HepG2 (cell line): Measurements from ENCODE around the gene SPSB1. TPM values are rescaled to one million over a fixed set of nuclear protein-coding genes. Genes with fewer than 3 reads are reported as not detected.

Source experiments
- ATAC-seq: fragments of 200-7000 bp; cut with Tn5 transposase; 3 replicates; pipeline ENCODE4 v1.9.1; 2020; ENCODE audit warnings: mild to moderate bottlenecking, moderate library complexity
- BruUV-seq: library from RNA; stranded (reverse); fragments of 400-500 nt; replicated peaks from 2 replicates; lab custom pipeline; 2021; lab: Mats Ljungman, UMichigan
- CTCF ChIA-PET: fragments of 300-600 bp; formaldehyde crosslinking; extraction: SDS; loops from one replicate; lab custom pipeline; 2021; ENCODE audit warnings: low total read pairs, inconsistent platforms, low intra/inter-chr PET ratio; lab: Yijun Ruan, JAX
- POLR2A ChIA-PET: fragments of 350-600 bp; sonication (Branson Sonifier 250); formaldehyde crosslinking; loops from one replicate; lab custom pipeline; 2020; ENCODE audit warnings: antibody characterized with exemption, inconsistent platforms; lab: Yijun Ruan, JAX
- DNase-seq: peaks from one replicate; pipeline ENCODE4 v3.0.0-alpha.2; 2015; ENCODE audit warnings: low spot score
- FAIRE-seq: peaks from 3 replicates; lab custom pipeline; 2011; peaks lifted over from hg19 to GRCh38; lab: Jason Lieb, UNC
- H2AFZ ChIP-seq: one replicate; pipeline ENCODE4 v1.6.1; 2011; ENCODE audit warnings: low read length, inconsistent platforms
- H3K27ac ChIP-seq: fragments of 300-600 bp; 3 replicates; pipeline ENCODE4 v1.8.0; 2011; ENCODE audit warnings: mixed run types, mild to moderate bottlenecking, mixed read lengths, low read length, inconsistent platforms; ENCODE audit not compliant: insufficient read depth; ENCODE audit errors: extremely low read length
- H3K27me3 ChIP-seq, 2 experiments: fragments of 200-600 bp in 1 of 2; 2 replicates in 1 of 2; 3 replicates in 1 of 2; pipeline versions ENCODE4 v1.6.0 to v1.8.0; 2011; ENCODE audit warnings: low read length in 2 of 2, mild to moderate bottlenecking in 2 of 2, moderate library complexity in 2 of 2, inconsistent platforms in 1 of 2; ENCODE audit not compliant: insufficient read depth in 2 of 2, control insufficient read depth in 1 of 2
- H3K36me3 ChIP-seq, 2 experiments: fragments of 200-600 bp in 1 of 2; replicated peaks in 1 of 2; 2 replicates in 1 of 2; 3 replicates in 1 of 2; pipeline versions ENCODE4 v1.5.1 to v1.8.0; 2011; ENCODE audit warnings: low read length in 2 of 2, inconsistent platforms in 1 of 2; ENCODE audit not compliant: insufficient read depth in 2 of 2, control insufficient read depth in 1 of 2
- H3K4me1 ChIP-seq: 2 replicates; pipeline ENCODE4 v1.5.1; 2012; ENCODE audit warnings: low read length, inconsistent platforms; ENCODE audit not compliant: insufficient read depth
- H3K4me2 ChIP-seq: 2 replicates; pipeline ENCODE4 v1.6.0; 2011; ENCODE audit warnings: low read depth, low read length, inconsistent platforms
- H3K4me3 ChIP-seq, 3 experiments: fragments of 200-600 bp in 1 of 3; sonication (generic), shearing (Covaris generic) in 1 of 3; replicated peaks in 1 of 3; 2 replicates each; pipeline ENCODE4 v1.5.1; 2011 to 2016; ENCODE audit warnings: low read length in 3 of 3, inconsistent platforms in 2 of 3, low read depth in 2 of 3, mild to moderate bottlenecking in 2 of 3, control low read depth in 1 of 3, mixed read lengths in 1 of 3; ENCODE audit not compliant: insufficient read depth in 1 of 3
- H3K79me2 ChIP-seq: one replicate; pipeline ENCODE4 v1.6.1; 2011; ENCODE audit warnings: low read length, inconsistent platforms; ENCODE audit not compliant: insufficient read depth
- H3K9ac ChIP-seq: 2 replicates; pipeline ENCODE4 v1.6.0; 2011; ENCODE audit warnings: mild to moderate bottlenecking, low read depth, low read length, inconsistent platforms; ENCODE audit not compliant: insufficient read depth
- H3K9me3 ChIP-seq: 2 replicates; pipeline ENCODE4 v1.5.1; 2012; ENCODE audit warnings: mild to moderate bottlenecking, low read length
- H4K20me1 ChIP-seq: 2 replicates; pipeline ENCODE4 v1.6.0; 2011; ENCODE audit warnings: inconsistent platforms, mild to moderate bottlenecking, low read length, moderate library complexity; ENCODE audit not compliant: insufficient read depth
- KAT2B ChIP-seq: fragments of 150-350 bp; IDR thresholded peaks from 2 replicates; pipeline ENCODE4 v1.6.1; 2014; ENCODE audit warnings: low read depth, low read length, borderline replicate concordance
- TCF12 ChIP-seq, 2 experiments: fragments of 450-650 bp in 1 of 2; sonication (generic) in 1 of 2; formaldehyde crosslinking in 1 of 2; IDR thresholded peaks; 2 replicates each; pipeline versions ENCODE4 v1.6.1 to v1.8.0; 2017 to 2022; ENCODE audit warnings: antibody characterized with exemption in 1 of 2, mild to moderate bottlenecking in 1 of 2, missing genetic modification reagents in 1 of 2, moderate library complexity in 1 of 2
- ZFP36L2 ChIP-seq: sonication (generic); formaldehyde crosslinking; IDR thresholded peaks from 2 replicates; pipeline ENCODE4 v1.4.0; 2020; ENCODE audit warnings: missing genetic modification reagents
- ZNF205 ChIP-seq: IDR thresholded peaks from 2 replicates; pipeline ENCODE4 v1.6.1; 2018; ENCODE audit warnings: missing biosample characterization, missing genetic modification reagents
- ZNF331 ChIP-seq: sonication (generic); formaldehyde crosslinking; IDR thresholded peaks from 2 replicates; pipeline ENCODE4 v1.4.0; 2020; ENCODE audit warnings: missing genetic modification reagents
- ZNF431 ChIP-seq: sonication (generic); formaldehyde crosslinking; IDR thresholded peaks from 2 replicates; pipeline ENCODE4 v1.9.0; 2022; ENCODE audit warnings: missing genetic modification reagents, low read depth, mild to moderate bottlenecking, borderline replicate concordance
- ZNF510 ChIP-seq: sonication (generic); formaldehyde crosslinking; IDR thresholded peaks from 2 replicates; pipeline ENCODE4 v1.4.0; 2020; ENCODE audit warnings: low read depth, mild to moderate bottlenecking, missing genetic modification reagents
- ZNF549 ChIP-seq: sonication (generic); formaldehyde crosslinking; IDR thresholded peaks from 2 replicates; pipeline ENCODE4 v1.5.0; 2020; ENCODE audit warnings: missing genetic modification reagents
- ZNF781 ChIP-seq: sonication (generic); formaldehyde crosslinking; IDR thresholded peaks from 2 replicates; pipeline ENCODE4 v1.5.1; 2020; ENCODE audit warnings: borderline replicate concordance, mild to moderate bottlenecking, missing genetic modification reagents; ENCODE audit errors: not compliant biosample characterization
- ZSCAN31 ChIP-seq: sonication (generic); formaldehyde crosslinking; IDR thresholded peaks from 2 replicates; pipeline ENCODE4 v1.5.0; 2020; ENCODE audit warnings: low read depth, mild to moderate bottlenecking, missing genetic modification reagents
- WGBS: methylation state at CpG from one replicate; pipeline ENCODE4 v1.1.6; 2017; ENCODE audit warnings: low lambda C conversion rate; 5-methylcytosine and 5-hydroxymethylcytosine counted together
- in situ Hi-C: cut with HindIII; loops from 2 replicates; pipeline ENCODE4 v1.10.0; 2017; ENCODE audit warnings: low pct_unique_long_range_greater_than_20kb; ENCODE audit not compliant: extremely low pct_ligation_motif_present
- intact Hi-C: fragments of 100-400 bp; cut with micrococcal nuclease; formaldehyde crosslinking; loops from one replicate; pipeline ENCODE4 v1.10.0; 2022; ENCODE audit not compliant: unreplicated experiment
- polyA plus RNA-seq, 8 experiments: library from polyadenylated mRNA; depleted of rRNA in 3 of 8; stranded (reverse) in 7 of 8; unstranded in 1 of 8; fragments of >200 nt; fragmentation: Illumina TruSeq in 4 of 8; extraction: Trizol in 4 of 8; gene quantifications; 2 replicates each; pipeline versions ENCODE4 v1.2.1 to v1.2.3, GENCODE V29; 2011 to 2016; ENCODE audit warnings: low read depth in 4 of 8, missing spikeins in 1 of 8, mixed read lengths in 1 of 8; ENCODE audit not compliant: insufficient read depth in 1 of 8
- total RNA-seq, 5 experiments: library from RNA; depleted of rRNA; stranded (reverse); fragments of >200 nt; fragmentation: Illumina TruSeq; extraction: Trizol; gene quantifications; 2 replicates each; pipeline ENCODE4 v1.2.3, GENCODE V29; 2016; ENCODE audit warnings: low read depth in 1 of 5
- TF ChIP-seq, protein P1 (sequence below): sonication (generic); formaldehyde crosslinking; IDR thresholded peaks from 2 replicates; pipeline ENCODE4 v1.9.0; 2022; ENCODE audit warnings: missing genetic modification reagents, mild to moderate bottlenecking, borderline replicate concordance
- TF ChIP-seq, protein P2 (sequence below): sonication (generic); formaldehyde crosslinking; IDR thresholded peaks from 2 replicates; pipeline ENCODE4 v1.4.0; 2020; ENCODE audit warnings: mild to moderate bottlenecking, missing genetic modification reagents

Gene SPSB1
- total and polyA plus RNA-seq, 2 of the 13 experiments (the other 11 are each of a cell fraction or from before 2014, with no cell fraction given), result 5.0 to 8.0 TPM

DNA sequence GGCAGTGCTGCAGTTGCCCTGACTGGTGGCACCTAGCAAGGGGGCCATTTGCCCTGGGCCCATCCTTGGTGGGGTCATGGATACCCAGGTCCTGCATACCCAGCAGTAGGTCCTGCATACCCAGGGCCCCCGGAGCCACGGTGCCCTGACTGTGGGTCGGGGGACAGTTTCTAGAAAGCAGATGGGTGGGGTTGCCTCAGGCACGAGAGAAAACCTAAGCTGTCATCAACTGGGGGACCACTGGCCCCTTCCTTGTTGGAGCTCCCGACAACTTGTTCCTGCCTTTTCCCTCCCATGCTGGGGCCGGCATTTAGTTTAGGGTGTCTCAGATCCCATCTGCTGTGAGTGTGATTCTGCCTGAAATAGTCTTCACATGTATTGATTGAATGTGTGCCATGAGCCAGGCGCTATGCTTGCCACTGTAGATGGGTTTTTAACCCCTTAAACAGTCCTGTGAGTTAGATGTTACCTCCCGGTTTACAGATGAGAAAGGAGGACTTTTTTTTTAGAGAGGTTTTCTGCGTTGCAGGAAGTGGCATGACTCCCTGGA, 15.6 kb downstream of the SPSB1 start:
- Histone ChIP-seq H3K27me3 (no peaks in the 10 kb centered on the region), H3K36me3 (no peaks in the 10 kb centered on the region), H3K27ac (no peak overlapping the region), H2AFZ (no peak overlapping the region), H4K20me1 (no peaks in the 10 kb centered on the region)
- WGBS, result 100% methylated on average over 5 of the region's 9 CpGs
- DNase-seq, result no peak
- no peak for FAIRE-seq
- in situ Hi-C loops, result no loop called here
- TF ChIP-seq ZFP36L2 (no peak), ZNF205 (CRISPR knock-in tag) (no peak), ZNF781 (CRISPR knock-in tag) (no peak), TCF12 (IDR thresholded peaks at IDR 0.05) (no peak), TCF12 (CRISPR knock-in tag; IDR thresholded peaks at IDR 0.05) (no peak), ZNF510 (CRISPR knock-in tag) (no peak), KAT2B (no peak), ZNF331 (CRISPR knock-in tag) (no peak), ZNF431 (no peak), ZSCAN31 (CRISPR knock-in tag) (no peak), ZNF549 (no peak)
- TF ChIP-seq, protein P1, sequence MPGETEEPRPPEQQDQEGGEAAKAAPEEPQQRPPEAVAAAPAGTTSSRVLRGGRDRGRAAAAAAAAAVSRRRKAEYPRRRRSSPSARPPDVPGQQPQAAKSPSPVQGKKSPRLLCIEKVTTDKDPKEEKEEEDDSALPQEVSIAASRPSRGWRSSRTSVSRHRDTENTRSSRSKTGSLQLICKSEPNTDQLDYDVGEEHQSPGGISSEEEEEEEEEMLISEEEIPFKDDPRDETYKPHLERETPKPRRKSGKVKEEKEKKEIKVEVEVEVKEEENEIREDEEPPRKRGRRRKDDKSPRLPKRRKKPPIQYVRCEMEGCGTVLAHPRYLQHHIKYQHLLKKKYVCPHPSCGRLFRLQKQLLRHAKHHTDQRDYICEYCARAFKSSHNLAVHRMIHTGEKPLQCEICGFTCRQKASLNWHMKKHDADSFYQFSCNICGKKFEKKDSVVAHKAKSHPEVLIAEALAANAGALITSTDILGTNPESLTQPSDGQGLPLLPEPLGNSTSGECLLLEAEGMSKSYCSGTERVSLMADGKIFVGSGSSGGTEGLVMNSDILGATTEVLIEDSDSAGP (CRISPR knock-in tag), result no peak
- TF ChIP-seq, protein P2, sequence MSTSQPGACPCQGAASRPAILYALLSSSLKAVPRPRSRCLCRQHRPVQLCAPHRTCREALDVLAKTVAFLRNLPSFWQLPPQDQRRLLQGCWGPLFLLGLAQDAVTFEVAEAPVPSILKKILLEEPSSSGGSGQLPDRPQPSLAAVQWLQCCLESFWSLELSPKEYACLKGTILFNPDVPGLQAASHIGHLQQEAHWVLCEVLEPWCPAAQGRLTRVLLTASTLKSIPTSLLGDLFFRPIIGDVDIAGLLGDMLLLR (CRISPR knock-in tag), result no peak
- TF ChIP-seq, all 625 proteins: peak for 0
- POLR2A ChIA-PET, result no interaction called here
- no peak overlapping the region for H3K4me3 ChIP-seq
- H3K79me2 ChIP-seq, result no peaks in the 10 kb centered on the region
- intact Hi-C loops, result no loop called here
- no peaks in the 10 kb centered on the region for H3K4me1 ChIP-seq
- no TSS peak for BruUV-seq
- CTCF ChIA-PET, result no interaction called here
- H3K9me3 ChIP-seq, result no peaks in the 10 kb centered on the region
- no peak overlapping the region for H3K9ac ChIP-seq
- ATAC-seq, result no peak
- H3K4me2 ChIP-seq, result no peak overlapping the region
